ENCODE measurements around the gene CST9.

GRCh38 chr20:23641936-23642751, 36.4 kb upstream of the CST9 start:
- TF ChIP-seq POLR2A (IDR thresholded peaks at IDR 0.05): no peak
- no peak for TF ChIP-seq POLR2AphosphoS5 (IDR thresholded peaks at IDR 0.05)
- TF ChIP-seq, protein P1, sequence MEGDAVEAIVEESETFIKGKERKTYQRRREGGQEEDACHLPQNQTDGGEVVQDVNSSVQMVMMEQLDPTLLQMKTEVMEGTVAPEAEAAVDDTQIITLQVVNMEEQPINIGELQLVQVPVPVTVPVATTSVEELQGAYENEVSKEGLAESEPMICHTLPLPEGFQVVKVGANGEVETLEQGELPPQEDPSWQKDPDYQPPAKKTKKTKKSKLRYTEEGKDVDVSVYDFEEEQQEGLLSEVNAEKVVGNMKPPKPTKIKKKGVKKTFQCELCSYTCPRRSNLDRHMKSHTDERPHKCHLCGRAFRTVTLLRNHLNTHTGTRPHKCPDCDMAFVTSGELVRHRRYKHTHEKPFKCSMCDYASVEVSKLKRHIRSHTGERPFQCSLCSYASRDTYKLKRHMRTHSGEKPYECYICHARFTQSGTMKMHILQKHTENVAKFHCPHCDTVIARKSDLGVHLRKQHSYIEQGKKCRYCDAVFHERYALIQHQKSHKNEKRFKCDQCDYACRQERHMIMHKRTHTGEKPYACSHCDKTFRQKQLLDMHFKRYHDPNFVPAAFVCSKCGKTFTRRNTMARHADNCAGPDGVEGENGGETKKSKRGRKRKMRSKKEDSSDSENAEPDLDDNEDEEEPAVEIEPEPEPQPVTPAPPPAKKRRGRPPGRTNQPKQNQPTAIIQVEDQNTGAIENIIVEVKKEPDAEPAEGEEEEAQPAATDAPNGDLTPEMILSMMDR (IDR thresholded peaks at IDR 0.05): no peak
